HEK293 (cell line): ENCODE data around the gene DBNL.
A peak's percentile ranks its signal among the peaks of the same experiment; 100 is the strongest.

ENCODE experiments used
- CTCF ChIA-PET: fragments of 350-600 bp; formaldehyde crosslinking; extraction: SDS; loops from one replicate; lab custom pipeline; 2021; ENCODE audit warnings: antibody characterized with exemption; lab: Yijun Ruan, JAX
- POLR2A ChIA-PET: fragments of 300-600 bp; formaldehyde crosslinking; extraction: SDS; loops from one replicate; lab custom pipeline; 2020; ENCODE audit warnings: antibody characterized with exemption, inconsistent platforms; lab: Yijun Ruan, JAX
- H3K27ac ChIP-seq: fragments of 200-500 bp; sonication (Bioruptor generic); 2 replicates; pipeline ENCODE4 v1.5.1; 2014; ENCODE audit warnings: low read depth, low read length, control low read depth, inconsistent platforms; ENCODE audit errors: extremely low read depth
- H3K36me3 ChIP-seq, 2 experiments: fragments of 200-500 bp in 1 of 2; sonication (Bioruptor generic) in 1 of 2; 1 replicate in 1 of 2; 2 replicates in 1 of 2; pipeline ENCODE4 v1.5.1; 2014 to 2017; ENCODE audit warnings: inconsistent platforms in 2 of 2, low read length in 2 of 2; ENCODE audit not compliant: control insufficient read depth in 2 of 2, insufficient read depth in 1 of 2
- H3K4me1 ChIP-seq: fragments of 200-500 bp; sonication (Bioruptor generic); 2 replicates; pipeline ENCODE4 v1.5.1; 2014; ENCODE audit warnings: mild to moderate bottlenecking, low read length, inconsistent platforms; ENCODE audit not compliant: control insufficient read depth, insufficient read depth
- H3K4me3 ChIP-seq: 2 replicates; pipeline ENCODE4 v1.5.1; 2011; ENCODE audit warnings: low read depth, mild to moderate bottlenecking, control low read depth, low read length, moderate library complexity
- H3K9me3 ChIP-seq: fragments of 200-500 bp; sonication (Bioruptor generic); 2 replicates; pipeline ENCODE4 v1.5.1; 2014; ENCODE audit warnings: low read depth, low read length, inconsistent platforms; ENCODE audit not compliant: control insufficient read depth, insufficient read depth
- ATF2 ChIP-seq: fragments of 450-650 bp; formaldehyde crosslinking; IDR thresholded peaks from 2 replicates; pipeline ENCODE4 v1.5.1; 2016; ENCODE audit warnings: missing biosample characterization, missing genetic modification characterization, low read depth
- CTCF ChIP-seq: fragments of 450-650 bp; formaldehyde crosslinking; IDR thresholded peaks from 2 replicates; pipeline ENCODE4 v1.5.1; 2016; ENCODE audit warnings: missing biosample characterization, missing genetic modification characterization
- ELK4 ChIP-seq: IDR thresholded peaks from 2 replicates; pipeline ENCODE4 v1.6.1; 2011; ENCODE audit warnings: mild to moderate bottlenecking, low read depth, low read length, borderline replicate concordance
- ZBTB11 ChIP-seq: fragments of 450-650 bp; formaldehyde crosslinking; conservative IDR thresholded peaks from 2 replicates; pipeline ENCODE4 v1.5.1; 2016; ENCODE audit warnings: low read depth, missing biosample characterization, missing genetic modification characterization
- ZBTB17 ChIP-seq: fragments of 450-650 bp; formaldehyde crosslinking; IDR thresholded peaks from 2 replicates; pipeline ENCODE4 v1.5.1; 2016; ENCODE audit warnings: missing biosample characterization, missing genetic modification characterization
- ZBTB49 ChIP-seq: fragments of 450-650 bp; formaldehyde crosslinking; IDR thresholded peaks from 2 replicates; pipeline ENCODE4 v1.5.1; 2016; ENCODE audit warnings: missing biosample characterization, missing genetic modification characterization, low read depth
- ZNF133 ChIP-seq: fragments of 450-650 bp; formaldehyde crosslinking; IDR thresholded peaks from 2 replicates; pipeline ENCODE4 v1.5.1; 2016; ENCODE audit warnings: missing biosample characterization, missing genetic modification characterization
- ZNF223 ChIP-seq: fragments of 450-650 bp; formaldehyde crosslinking; IDR thresholded peaks from 2 replicates; pipeline ENCODE4 v1.5.1; 2016; ENCODE audit warnings: missing biosample characterization, missing genetic modification characterization
- ZNF302 ChIP-seq: fragments of 450-650 bp; formaldehyde crosslinking; IDR thresholded peaks from 2 replicates; pipeline ENCODE4 v1.5.1; 2016; ENCODE audit warnings: missing biosample characterization, missing genetic modification characterization, low read depth
- ZNF335 ChIP-seq: fragments of 450-650 bp; formaldehyde crosslinking; conservative IDR thresholded peaks from 2 replicates; pipeline ENCODE4 v1.5.1; 2016; ENCODE audit warnings: missing biosample characterization, missing genetic modification characterization
- ZNF366 ChIP-seq: fragments of 450-650 bp; formaldehyde crosslinking; conservative IDR thresholded peaks from 2 replicates; pipeline ENCODE4 v1.5.1; 2016; ENCODE audit warnings: missing biosample characterization, missing genetic modification characterization
- ZNF529 ChIP-seq: fragments of 450-650 bp; formaldehyde crosslinking; IDR thresholded peaks from 2 replicates; pipeline ENCODE4 v1.5.1; 2017; ENCODE audit warnings: missing genetic modification characterization, missing biosample characterization; ENCODE audit not compliant: insufficient replicate concordance
- ZNF837 ChIP-seq: fragments of 450-650 bp; formaldehyde crosslinking; IDR thresholded peaks from 2 replicates; pipeline ENCODE4 v1.5.1; 2016; ENCODE audit warnings: missing biosample characterization, missing genetic modification characterization
- ZSCAN5A ChIP-seq: fragments of 450-650 bp; formaldehyde crosslinking; IDR thresholded peaks from 2 replicates; pipeline ENCODE4 v1.5.1; 2016; ENCODE audit warnings: missing biosample characterization, missing genetic modification characterization

DBNL gene

GRCh38 chr7:44108768-44109750 lies 64.6 kb downstream of the DBNL start:
- H3K36me3 ChIP-seq = peaks cover 0 to under 1% of the 10 kb centered on the region in 2 experiments; a peak in 1 of 3 replicates
- CTCF ChIA-PET = interaction anchor here (1.1 to 1.8 kb wide), 2 partner anchors 10 to 89 kb away, joined by 6 read pairs; no protein-coding TSS in a partner anchor
- H3K27ac ChIP-seq = no peak overlapping the region
- H3K9me3 ChIP-seq = no peaks in the 10 kb centered on the region
- POLR2A ChIA-PET = no interaction called here
- no peaks in the 10 kb centered on the region for H3K4me1 ChIP-seq
- TF ChIP-seq CTCF (tag by site-specific recombination) (0 out of 2 replicates have a peak, but pooled peaks have one; percentile 11), ZNF133 (tag by site-specific recombination) (no peak), ZBTB11 (tag by site-specific recombination) (no peak)
- TF ChIP-seq, all 188 proteins: peak for 1
- H3K4me3 ChIP-seq = no peak overlapping the region

- TF ChIP-seq ZNF366 (tag by site-specific recombination) (no peak), ZSCAN5A (tag by site-specific recombination) (no peak), ZBTB49 (tag by site-specific recombination) (no peak), ELK4 (no peak), ZNF837 (no peak), ZNF223 (no peak), ATF2 (tag by site-specific recombination) (no peak), ZNF302 (tag by site-specific recombination) (no peak), ZNF529 (tag by site-specific recombination) (no peak), ZNF335 (tag by site-specific recombination) (no peak), ZBTB17 (tag by site-specific recombination) (no peak)
- TF ChIP-seq, all 188 proteins: peak for 0
- no peaks in the 10 kb centered on the region for H3K9me3 ChIP-seq
- H3K4me1 ChIP-seq = no peaks in the 10 kb centered on the region
- CTCF ChIA-PET = interaction anchor here (1.1 to 1.8 kb wide), 2 partner anchors 11 to 88 kb away, joined by 6 read pairs; no protein-coding TSS in a partner anchor
- no peak overlapping the region for H3K4me3 ChIP-seq
- H3K36me3 ChIP-seq = peaks cover 0 to 9% of the 10 kb centered on the region in 2 experiments; a peak in 1 of 3 replicates
- no peak overlapping the region for H3K27ac ChIP-seq
- POLR2A ChIA-PET = no interaction called here
Measured at GRCh38 chr7:44109991-44110390, 65.5 kb downstream of the DBNL start.
